ENCODE measurements around the gene ALOX12B. TPM values are rescaled to one million over a fixed set of nuclear protein-coding genes. Genes with fewer than 3 reads are reported as not detected.

The ALOX12B gene
- total RNA-seq, 6 experiments from 2014 or later: not detected

DNA sequence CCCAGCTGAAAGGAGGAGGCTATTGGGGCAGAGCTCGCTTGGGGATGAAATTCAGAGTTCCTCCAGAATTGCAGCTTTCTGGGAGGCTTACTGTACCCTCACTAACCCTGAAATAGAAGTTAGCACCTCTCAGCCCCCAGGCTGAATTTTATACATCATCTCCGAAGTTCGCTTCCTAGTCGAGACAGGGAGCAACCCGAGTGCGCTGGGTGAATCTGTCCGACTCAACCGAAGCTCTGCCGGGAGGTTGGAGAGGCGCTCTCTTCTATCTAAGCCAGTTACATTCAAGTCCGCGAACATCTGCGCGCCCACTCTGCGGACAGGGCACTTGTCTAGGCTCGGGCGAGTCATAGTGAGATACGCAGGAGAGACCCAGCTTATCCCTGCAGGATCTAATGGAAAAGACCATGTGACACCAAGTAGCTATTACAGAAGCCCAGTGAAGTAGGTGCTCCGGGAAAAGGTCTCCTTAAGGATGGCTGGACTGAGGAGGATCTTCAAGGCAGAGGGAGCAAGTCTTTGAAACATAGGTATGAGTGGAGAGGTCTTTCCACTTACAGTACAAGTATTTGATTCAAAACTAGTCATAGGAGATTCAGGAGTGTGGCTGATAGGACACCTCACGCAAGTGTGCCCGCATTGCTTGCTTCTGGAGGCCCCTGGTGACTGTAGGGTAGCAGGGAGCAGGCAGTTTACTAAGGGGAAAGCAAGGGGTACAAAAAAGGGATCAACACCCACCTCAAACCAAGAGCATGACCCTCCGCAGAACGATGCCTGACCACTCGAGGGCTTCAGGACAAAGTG lies 37.0 kb upstream of the ALOX12B start:
- H3K36me3 ChIP-seq: no peaks in the 10 kb centered on the region
- DNase-seq (no peak), ATAC-seq (no peak)
- peaks cover 0 to 62% (median 17%) of the 10 kb centered on the region in 4 donors for H3K4me1 ChIP-seq
- 7% methylated on average over 8 of the region's 24 CpGs for WGBS (ENCODE audit: insufficient coverage, low coverage, low lambda C conversion rate, missing lambda C conversion rate)
- H3K27me3 ChIP-seq: peaks cover 0 to 41% of the 10 kb centered on the region in 2 donors
- intact Hi-C loops (cut with DNase I): no loop called here
- no peak overlapping the region for H3K4me3 ChIP-seq
- H3K27ac ChIP-seq: no peak overlapping the region
- TF ChIP-seq, protein P1, sequence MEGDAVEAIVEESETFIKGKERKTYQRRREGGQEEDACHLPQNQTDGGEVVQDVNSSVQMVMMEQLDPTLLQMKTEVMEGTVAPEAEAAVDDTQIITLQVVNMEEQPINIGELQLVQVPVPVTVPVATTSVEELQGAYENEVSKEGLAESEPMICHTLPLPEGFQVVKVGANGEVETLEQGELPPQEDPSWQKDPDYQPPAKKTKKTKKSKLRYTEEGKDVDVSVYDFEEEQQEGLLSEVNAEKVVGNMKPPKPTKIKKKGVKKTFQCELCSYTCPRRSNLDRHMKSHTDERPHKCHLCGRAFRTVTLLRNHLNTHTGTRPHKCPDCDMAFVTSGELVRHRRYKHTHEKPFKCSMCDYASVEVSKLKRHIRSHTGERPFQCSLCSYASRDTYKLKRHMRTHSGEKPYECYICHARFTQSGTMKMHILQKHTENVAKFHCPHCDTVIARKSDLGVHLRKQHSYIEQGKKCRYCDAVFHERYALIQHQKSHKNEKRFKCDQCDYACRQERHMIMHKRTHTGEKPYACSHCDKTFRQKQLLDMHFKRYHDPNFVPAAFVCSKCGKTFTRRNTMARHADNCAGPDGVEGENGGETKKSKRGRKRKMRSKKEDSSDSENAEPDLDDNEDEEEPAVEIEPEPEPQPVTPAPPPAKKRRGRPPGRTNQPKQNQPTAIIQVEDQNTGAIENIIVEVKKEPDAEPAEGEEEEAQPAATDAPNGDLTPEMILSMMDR (IDR thresholded peaks at IDR 0.05): no peak
- no peak for TF ChIP-seq POLR2A (IDR thresholded peaks at IDR 0.05)
- no peaks in the 10 kb centered on the region for H3K9me3 ChIP-seq

GRCh38 chr17:8123695-8124349 lies 36.3 kb upstream of the ALOX12B start, which contains the start of gene HES7:
TSS of gene HES7 (minus strand) at chr17:8124106. CDS start at chr17:8124084, 22 bp downstream.
- Histone ChIP-seq H3K27me3 (peaks cover 0 to 41% of the 10 kb centered on the region in 2 donors), H3K4me3 (peak within 1 kb of the TSS; percentile 11 to 50 (median 24)), H3K36me3 (no peaks in the 10 kb centered on the region), H3K4me1 (peaks cover 0 to 62% (median 17%) of the 10 kb centered on the region in 4 donors), H3K9me3 (no peaks in the 10 kb centered on the region), H3K27ac (no peak within 1 kb of the TSS)
- DNase-seq: no peak
- 1% methylated on average over 27 of the region's 29 CpGs for WGBS (ENCODE audit: insufficient coverage, low coverage, low lambda C conversion rate, missing lambda C conversion rate)
- TF ChIP-seq POLR2A (IDR thresholded peaks at IDR 0.05): no peak
- TF ChIP-seq, protein P1 (IDR thresholded peaks at IDR 0.05): no peak
- no peak for ATAC-seq
- intact Hi-C loops (cut with DNase I): no loop called here

DNA sequence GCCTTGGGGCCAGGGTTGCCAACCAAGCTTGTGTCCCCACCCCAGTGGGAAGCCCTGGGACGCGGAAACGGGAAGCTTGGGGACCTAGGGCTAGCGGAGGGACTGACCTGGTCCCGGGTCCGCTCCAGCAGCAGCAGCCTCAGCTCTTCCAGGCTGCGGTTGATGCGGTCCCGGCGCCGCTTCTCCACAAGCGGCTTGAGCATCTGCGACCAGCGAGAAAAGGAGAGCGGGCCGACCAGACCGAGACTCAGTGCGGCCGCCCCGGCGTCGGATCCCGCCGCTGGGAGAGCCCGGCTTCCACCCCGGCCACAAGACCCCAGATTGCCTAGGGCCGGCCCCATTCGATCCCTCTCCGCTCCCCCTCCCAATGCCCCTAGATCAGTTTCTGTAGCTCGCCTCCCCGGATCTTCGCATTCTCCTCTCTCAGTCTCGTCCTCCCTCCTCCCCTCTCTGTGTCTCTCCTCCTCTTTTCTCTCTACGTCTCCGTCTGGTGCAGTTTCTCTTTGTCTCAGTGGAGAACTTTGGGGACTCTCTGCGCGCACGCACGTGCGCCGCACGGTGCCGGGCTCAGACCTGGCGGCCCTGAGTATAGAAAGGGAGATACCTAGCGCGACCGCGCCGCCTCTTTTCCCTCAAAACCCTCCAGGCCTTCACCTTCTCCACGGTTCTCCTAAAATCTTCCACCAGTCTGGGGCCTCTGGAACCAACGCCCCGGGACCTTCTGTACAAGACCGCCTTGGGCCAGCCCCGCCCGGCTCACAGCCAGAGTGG lies 35.6 kb upstream of the ALOX12B start:
- Histone ChIP-seq H3K4me1 (peaks cover 0 to 70% (median 20%) of the 10 kb centered on the region in 4 donors), H3K4me3 (peak overlapping the region; percentile 11 to 50 (median 24)), H3K27me3 (peaks cover 0 to 41% of the 10 kb centered on the region in 2 donors), H3K9me3 (no peaks in the 10 kb centered on the region), H3K27ac (no peak overlapping the region), H3K36me3 (no peaks in the 10 kb centered on the region)
- no peak for DNase-seq
- no peak for ATAC-seq
- intact Hi-C loops (cut with DNase I): no loop called here
- TF ChIP-seq, protein P1 (IDR thresholded peaks at IDR 0.05): no peak
- no peak for TF ChIP-seq POLR2A (IDR thresholded peaks at IDR 0.05)
- WGBS (ENCODE audit: insufficient coverage, low coverage, low lambda C conversion rate, missing lambda C conversion rate): under 1% methylated on average over 27 of the region's 55 CpGs

GRCh38 chr17:8122422-8122923 lies 35.0 kb upstream of the ALOX12B start:
- Histone ChIP-seq H3K27ac (no peak overlapping the region), H3K4me3 (peak overlapping the region; percentile 11 to 50 (median 30)), H3K9me3 (no peaks in the 10 kb centered on the region), H3K36me3 (no peaks in the 10 kb centered on the region), H3K27me3 (peaks cover 0 to 41% of the 10 kb centered on the region in 2 donors), H3K4me1 (peaks cover 0 to 74% (median 20%) of the 10 kb centered on the region in 4 donors)
- ATAC-seq (no peak), DNase-seq (no peak)
- TF ChIP-seq, protein P1 (IDR thresholded peaks at IDR 0.05): no peak
- no peak for TF ChIP-seq POLR2A (IDR thresholded peaks at IDR 0.05)
- intact Hi-C loops (cut with DNase I): no loop called here
- WGBS (ENCODE audit: insufficient coverage, low coverage, low lambda C conversion rate, missing lambda C conversion rate): under 1% methylated on average over 13 of the region's 29 CpGs

All from right lobe of liver (tissue), 6 donors.